Neuron (in vitro differentiated cells): ENCODE measurements around the gene GSK3A.

Source experiments
- H2AFZ ChIP-seq: one replicate; pipeline ENCODE4 v1.6.1; 2013; ENCODE audit warnings: low read depth, mild to moderate bottlenecking, inconsistent platforms, low read length, moderate library complexity
- H3K27me3 ChIP-seq: one replicate; pipeline ENCODE4 v1.6.1; 2013; ENCODE audit warnings: low read length; ENCODE audit not compliant: insufficient read depth
- H3K36me3 ChIP-seq: one replicate; pipeline ENCODE4 v1.6.1; 2013; ENCODE audit warnings: low read length; ENCODE audit not compliant: insufficient read depth
- H3K4me1 ChIP-seq: one replicate; pipeline ENCODE4 v1.6.1; 2013; ENCODE audit warnings: low read length; ENCODE audit not compliant: insufficient read depth
- H3K4me3 ChIP-seq: 2 replicates; pipeline ENCODE4 v1.5.1; 2013; ENCODE audit warnings: mild to moderate bottlenecking, low read length, moderate library complexity
- H3K9me3 ChIP-seq: one replicate; pipeline ENCODE4 v1.6.1; 2013; ENCODE audit warnings: low read length

Gene GSK3A

DNA sequence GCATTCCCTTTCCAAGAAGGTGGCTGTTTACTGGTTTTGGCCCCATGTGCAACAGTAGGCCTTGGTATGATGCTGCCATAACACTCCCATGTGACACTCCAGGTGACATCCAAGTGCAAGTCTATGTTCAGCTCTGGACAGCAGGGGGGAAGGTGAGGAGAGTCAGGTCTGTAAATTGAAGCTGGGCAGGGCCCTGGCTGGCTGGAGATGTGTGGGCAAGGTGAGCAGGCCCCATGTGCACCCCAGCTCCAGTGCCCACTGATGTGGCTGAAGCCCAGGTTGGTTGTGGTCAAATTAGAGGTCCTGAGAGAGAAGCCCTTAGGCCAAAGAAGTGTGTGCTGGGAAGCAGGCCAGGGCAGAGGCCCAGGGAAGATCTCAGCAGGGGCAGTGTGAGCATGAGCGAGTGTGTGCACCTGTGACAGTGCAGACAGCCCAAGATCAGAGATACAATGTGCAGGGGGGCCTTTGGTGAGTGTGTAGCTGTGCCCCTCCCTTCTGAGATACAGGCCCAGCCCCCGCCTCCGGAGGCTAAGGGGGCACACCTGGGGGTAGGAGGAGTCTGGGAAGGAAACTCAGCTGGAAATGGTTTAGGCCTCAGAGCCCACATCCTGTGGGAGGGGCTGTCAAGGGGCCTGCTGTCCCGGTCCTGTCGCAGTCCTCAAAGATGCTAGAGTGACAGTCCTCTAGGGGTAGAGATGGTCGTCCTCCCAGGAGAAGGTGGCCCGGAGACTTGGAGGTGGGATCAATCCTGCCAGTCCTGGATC is 43.5 kb downstream of the GSK3A start:
- Histone ChIP-seq H3K4me3 (no peak overlapping the region), H3K27me3 (no peaks in the 10 kb centered on the region)

DNA sequence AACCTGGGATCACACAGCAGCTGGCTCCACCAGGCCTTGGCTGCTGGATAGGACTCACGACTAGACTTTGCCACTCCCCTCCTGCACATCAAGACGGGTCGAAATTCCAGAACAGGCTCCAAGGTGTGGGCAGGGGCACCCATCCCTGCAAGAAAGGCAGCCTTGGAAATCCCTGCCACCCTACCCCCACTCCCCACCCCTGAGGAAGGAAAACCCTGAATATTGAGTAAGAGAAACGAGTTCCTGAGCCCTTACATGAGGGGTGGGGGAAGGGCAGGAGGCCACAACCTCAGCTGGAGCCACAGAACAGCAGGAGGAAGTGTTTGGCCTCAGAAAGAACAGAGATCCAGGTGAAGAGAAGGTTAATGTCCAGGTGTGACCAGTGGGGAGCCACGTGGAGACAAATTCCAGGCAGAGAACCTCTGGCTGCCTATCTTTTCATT is 45.0 kb downstream of the GSK3A start:
- peaks cover 4% of the 10 kb centered on the region for H3K9me3 ChIP-seq
- H3K4me1 ChIP-seq: no peaks in the 10 kb centered on the region
- H3K4me3 ChIP-seq: no peak overlapping the region
- no peak overlapping the region for H2AFZ ChIP-seq
- H3K27me3 ChIP-seq: no peaks in the 10 kb centered on the region
- peaks cover 34% of the 10 kb centered on the region for H3K36me3 ChIP-seq

More for the DNA sequence above, 43.5 kb downstream of the GSK3A start:
- no peaks in the 10 kb centered on the region for H3K4me1 ChIP-seq
- H3K36me3 ChIP-seq: peaks cover 41% of the 10 kb centered on the region
- no peak overlapping the region for H2AFZ ChIP-seq
- H3K9me3 ChIP-seq: no peaks in the 10 kb centered on the region

DNA sequence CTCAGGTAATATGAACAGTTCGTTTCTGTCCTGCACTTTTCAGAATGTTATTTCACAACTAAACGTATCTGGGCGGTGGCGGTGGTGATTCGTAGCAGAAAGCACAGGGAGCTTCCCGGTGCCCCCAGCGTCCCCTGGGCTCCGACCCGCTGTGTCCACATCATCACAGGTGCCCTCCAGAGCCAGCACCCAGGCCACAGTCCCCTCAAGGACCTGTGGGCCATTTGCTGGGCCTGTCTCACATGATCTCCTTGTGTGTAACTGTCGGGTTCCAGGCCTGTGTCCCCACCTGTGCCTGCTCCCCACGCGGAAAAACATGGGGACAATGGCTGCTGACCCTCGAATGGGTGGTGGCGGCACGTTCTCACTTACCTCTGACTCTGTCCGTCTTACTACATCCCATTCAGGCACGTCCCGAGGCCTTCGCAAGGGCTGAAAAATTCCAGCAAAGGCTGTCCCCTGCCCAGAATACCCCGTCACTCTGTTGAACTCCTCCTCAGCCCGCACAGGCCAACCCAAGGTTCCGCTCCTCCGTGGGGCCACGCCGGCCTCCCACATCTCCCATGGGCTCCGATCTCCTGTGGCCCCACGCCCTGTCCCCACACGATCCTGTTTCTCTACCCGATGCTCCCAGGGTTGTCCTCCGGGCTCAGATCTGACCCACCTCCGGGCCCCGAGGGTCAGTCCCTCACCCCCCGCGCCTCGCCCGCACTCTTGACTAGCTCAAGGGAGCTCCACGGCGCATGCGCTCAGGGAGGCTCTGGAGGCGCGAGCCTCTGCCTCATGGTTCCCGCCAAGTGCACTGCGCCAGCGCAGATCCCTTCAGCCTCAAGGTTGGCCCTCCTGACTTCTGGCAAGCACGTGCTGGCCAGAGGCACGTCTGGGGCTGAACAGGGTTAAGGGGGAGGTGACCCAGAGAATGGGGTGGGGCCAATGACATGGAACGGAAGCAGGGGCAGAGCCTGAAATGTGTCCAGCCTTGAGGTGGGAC is 46.1 kb downstream of the GSK3A start:
- H3K27me3 ChIP-seq: peaks cover 8% of the 10 kb centered on the region
- H3K9me3 ChIP-seq: peaks cover 4% of the 10 kb centered on the region
- H3K4me3 ChIP-seq: no peak overlapping the region
- H2AFZ ChIP-seq: no peak overlapping the region
- peaks cover 28% of the 10 kb centered on the region for H3K36me3 ChIP-seq
- H3K4me1 ChIP-seq: no peaks in the 10 kb centered on the region

DNA sequence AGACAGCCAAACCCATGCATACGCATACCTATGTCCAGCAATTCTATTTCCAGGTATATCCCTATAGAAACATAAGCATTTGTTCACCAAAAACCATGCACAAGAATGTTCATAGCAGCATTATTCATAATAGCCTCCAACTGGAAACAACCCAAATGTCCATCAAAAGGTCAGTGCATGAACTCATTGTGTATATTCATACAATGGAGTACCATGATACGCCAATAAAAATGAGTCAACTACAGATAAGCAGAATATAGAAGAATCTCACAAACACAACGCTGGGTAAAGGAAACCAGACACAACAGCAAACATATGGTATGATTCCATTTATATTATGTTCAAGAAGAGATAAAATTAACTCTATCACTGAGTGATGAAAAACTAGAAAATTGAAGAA is 48.7 kb downstream of the GSK3A start:
- H3K4me1 ChIP-seq: no peaks in the 10 kb centered on the region
- H3K27me3 ChIP-seq: peaks cover 18% of the 10 kb centered on the region
- H3K4me3 ChIP-seq: no peak overlapping the region
- H3K9me3 ChIP-seq: peaks cover 4% of the 10 kb centered on the region
- H2AFZ ChIP-seq: no peak overlapping the region
- peaks cover 7% of the 10 kb centered on the region for H3K36me3 ChIP-seq

DNA sequence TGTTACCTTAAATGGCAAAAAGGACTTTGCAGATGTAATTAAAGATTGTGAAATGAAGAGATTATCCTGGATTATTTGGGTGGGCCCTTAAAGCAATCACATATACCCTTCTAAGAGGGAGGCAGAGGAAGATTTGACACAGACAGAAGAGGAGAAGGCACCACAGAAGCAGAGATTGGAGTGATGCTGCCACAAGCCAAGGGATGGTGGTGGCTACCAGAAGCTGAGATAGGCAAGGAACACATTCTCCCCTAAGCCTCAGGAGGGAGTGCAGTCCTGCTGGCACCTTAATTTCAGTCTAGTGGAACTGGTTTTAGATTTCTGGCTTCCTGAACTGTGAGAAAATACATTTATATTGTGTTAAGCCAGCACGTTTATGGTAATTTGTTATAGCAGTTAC is 49.1 kb downstream of the GSK3A start:
- peaks cover 18% of the 10 kb centered on the region for H3K27me3 ChIP-seq
- no peak overlapping the region for H3K4me3 ChIP-seq
- H3K36me3 ChIP-seq: peaks cover 4% of the 10 kb centered on the region
- peaks cover 4% of the 10 kb centered on the region for H3K9me3 ChIP-seq
- H2AFZ ChIP-seq: no peak overlapping the region
- H3K4me1 ChIP-seq: no peaks in the 10 kb centered on the region

DNA sequence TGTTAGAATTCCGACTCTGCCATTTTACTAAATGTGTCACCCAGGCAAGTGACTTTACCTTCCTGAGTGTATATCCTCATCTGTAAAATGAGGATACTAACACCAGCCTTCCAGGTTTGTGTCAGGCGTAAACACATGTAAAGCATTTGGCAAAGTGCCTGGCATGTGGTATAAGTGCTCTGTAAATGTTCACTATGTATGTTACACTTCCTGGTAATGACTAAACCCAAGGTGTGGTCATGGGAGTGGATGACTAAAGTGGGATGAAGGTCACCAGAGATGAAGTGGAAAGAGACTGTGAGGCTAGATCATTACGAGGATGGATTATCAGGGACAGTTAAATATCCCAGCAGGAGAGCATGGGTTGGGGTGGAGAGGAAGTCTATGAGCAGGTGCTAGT is 50.5 kb downstream of the GSK3A start:
- H3K4me1 ChIP-seq: no peaks in the 10 kb centered on the region
- peaks cover 18% of the 10 kb centered on the region for H3K27me3 ChIP-seq
- H3K4me3 ChIP-seq: no peak overlapping the region
- no peaks in the 10 kb centered on the region for H3K36me3 ChIP-seq
- no peak overlapping the region for H2AFZ ChIP-seq
- H3K9me3 ChIP-seq: peaks cover 4% of the 10 kb centered on the region

DNA sequence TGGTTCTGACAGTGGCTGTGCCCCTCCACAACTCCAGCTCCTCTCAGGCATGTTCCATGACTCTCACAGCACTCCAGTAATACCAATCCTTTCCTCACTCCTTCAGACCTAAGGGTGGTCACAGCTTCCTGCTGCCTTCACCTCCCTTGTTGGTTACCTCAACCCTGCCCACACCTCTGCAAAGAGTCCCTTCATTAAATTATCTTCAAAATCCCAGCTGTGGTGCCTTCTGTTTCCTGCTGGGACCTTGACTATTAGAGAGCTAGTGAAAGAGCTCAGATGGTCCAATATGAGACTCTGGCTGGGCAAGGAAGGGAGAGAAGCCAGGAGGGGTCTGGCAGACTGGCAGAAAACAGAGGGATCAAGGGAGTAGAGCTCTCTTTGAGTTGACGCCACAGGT is 51.1 kb downstream of the GSK3A start:
- Histone ChIP-seq H3K27me3 (peaks cover 18% of the 10 kb centered on the region), H3K9me3 (peaks cover 4% of the 10 kb centered on the region), H3K4me3 (no peak overlapping the region), H2AFZ (no peak overlapping the region), H3K4me1 (no peaks in the 10 kb centered on the region), H3K36me3 (no peaks in the 10 kb centered on the region)

DNA sequence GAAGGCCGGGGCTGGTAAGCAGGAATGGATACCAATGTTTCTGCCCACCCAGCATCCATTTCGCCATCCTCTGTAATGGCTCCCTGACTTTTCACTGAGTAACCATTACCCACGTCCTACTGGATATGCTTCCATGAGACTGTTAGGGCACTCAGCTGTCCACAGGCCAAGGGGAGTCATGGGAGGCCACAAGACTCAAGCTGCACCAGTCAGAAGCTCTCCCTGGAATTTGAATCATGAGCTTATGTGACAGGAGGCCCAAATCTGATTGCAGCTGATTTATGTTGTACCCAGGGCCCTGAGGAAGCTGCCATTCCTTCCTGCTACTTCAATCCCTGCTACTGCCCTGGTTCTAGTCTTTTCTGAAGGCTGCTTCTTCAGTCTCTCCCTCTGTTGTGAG is 53.3 kb downstream of the GSK3A start:
- Histone ChIP-seq H3K4me1 (no peaks in the 10 kb centered on the region), H3K27me3 (peaks cover 18% of the 10 kb centered on the region), H2AFZ (no peak overlapping the region), H3K9me3 (peaks cover 4% of the 10 kb centered on the region), H3K4me3 (no peak overlapping the region), H3K36me3 (no peaks in the 10 kb centered on the region)

DNA sequence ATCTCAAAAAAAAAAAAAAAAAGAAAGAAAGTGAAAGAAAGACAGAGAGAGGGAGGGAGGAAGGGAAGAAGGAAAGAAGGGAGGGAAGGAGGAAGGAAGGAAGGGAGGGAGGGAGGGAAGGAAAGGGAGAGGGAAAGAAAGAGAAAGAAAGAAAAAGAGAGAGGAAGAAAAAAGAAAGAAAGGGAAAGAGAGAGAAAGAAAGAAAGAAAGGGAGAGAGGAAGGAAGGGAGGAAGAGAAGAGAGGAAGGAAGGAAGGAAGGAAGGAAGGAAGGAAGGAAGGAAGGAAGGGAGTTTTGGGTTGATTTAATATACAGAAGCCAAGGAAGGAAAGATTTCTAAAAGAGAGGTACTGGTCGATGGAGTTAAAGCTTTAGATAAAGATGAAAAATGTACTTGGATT is 53.7 kb downstream of the GSK3A start:
- H3K27me3 ChIP-seq: peaks cover 18% of the 10 kb centered on the region
- no peaks in the 10 kb centered on the region for H3K4me1 ChIP-seq
- no peaks in the 10 kb centered on the region for H3K36me3 ChIP-seq
- H3K9me3 ChIP-seq: peaks cover 4% of the 10 kb centered on the region
- H2AFZ ChIP-seq: no peak overlapping the region
- H3K4me3 ChIP-seq: no peak overlapping the region

DNA sequence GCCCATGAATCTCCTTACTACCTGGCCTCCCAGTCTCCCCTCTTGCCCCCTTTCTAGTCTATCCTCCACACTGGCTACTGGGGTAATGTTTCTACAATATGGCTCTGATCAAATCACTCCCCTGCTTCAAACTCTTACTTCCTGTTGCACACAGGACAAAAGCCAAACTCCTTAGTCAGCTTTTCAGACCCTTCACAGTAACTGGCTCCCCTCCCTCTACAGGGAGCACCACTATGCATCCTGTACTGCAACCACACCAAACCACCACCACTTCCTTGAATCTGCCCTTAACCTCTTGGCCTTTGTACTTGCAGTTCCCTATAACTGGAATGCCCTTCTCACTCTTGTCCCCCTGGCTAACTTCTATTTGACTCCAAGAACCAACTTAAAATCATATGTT is 57.1 kb downstream of the GSK3A start:
- Histone ChIP-seq H3K27me3 (peaks cover 10% of the 10 kb centered on the region), H3K4me1 (no peaks in the 10 kb centered on the region), H2AFZ (no peak overlapping the region), H3K9me3 (no peaks in the 10 kb centered on the region), H3K4me3 (no peak overlapping the region), H3K36me3 (no peaks in the 10 kb centered on the region)

DNA sequence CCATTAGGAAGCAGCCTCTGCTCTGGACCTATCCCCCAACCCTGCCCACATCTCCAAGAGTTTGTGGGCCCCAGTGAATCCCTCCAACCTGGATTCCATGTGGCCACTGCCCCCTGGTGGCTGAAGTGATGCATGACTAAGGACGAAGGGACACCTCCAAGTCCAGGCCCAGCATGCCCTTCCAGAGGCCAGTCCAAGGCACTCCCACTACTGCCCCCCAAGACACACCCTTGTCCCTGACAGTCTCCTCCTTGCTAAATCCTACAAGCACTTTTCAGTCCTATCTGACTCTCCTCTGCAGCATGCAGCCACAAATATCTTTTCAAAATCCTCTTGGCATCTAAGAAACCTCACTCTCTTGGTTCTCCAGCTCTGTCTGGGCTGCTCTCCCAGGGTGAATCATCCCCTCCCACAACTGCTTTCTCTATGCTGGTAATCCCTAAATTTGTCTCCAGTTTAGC is 58.0 kb downstream of the GSK3A start:
- Histone ChIP-seq H3K9me3 (no peaks in the 10 kb centered on the region), H2AFZ (no peak overlapping the region), H3K36me3 (no peaks in the 10 kb centered on the region), H3K27me3 (peaks cover 17% of the 10 kb centered on the region), H3K4me1 (peaks cover 7% of the 10 kb centered on the region), H3K4me3 (no peak overlapping the region)
